GM18951 (cell line): ENCODE results near the gene FARS2.

Source experiments
- POLR2A ChIP-seq: IDR thresholded peaks from 4 replicates; pipeline ENCODE4 v1.6.1; 2011; ENCODE audit warnings: mild to moderate bottlenecking; ENCODE audit not compliant: insufficient read length, insufficient read depth; ENCODE audit errors: extremely low read depth
- in situ Hi-C: fragments of 300-500 bp; cut with MboI; formaldehyde crosslinking; loops from one replicate; pipeline ENCODE4 v1.12.0; 2022; ENCODE audit warnings: low sequenced_read_pairs, mixed read lengths, inconsistent platforms; ENCODE audit not compliant: unreplicated experiment

Gene FARS2

GRCh38 chr6:5664149-5664548 lies 402.8 kb downstream of the FARS2 start:
- in situ Hi-C loops = no loop called here
- no peak for TF ChIP-seq POLR2A

GRCh38 chr6:5665173-5665572 lies 403.9 kb downstream of the FARS2 start:
- no peak for TF ChIP-seq POLR2A
- in situ Hi-C loops = no loop called here

GRCh38 chr6:5665667-5666066 lies 404.4 kb downstream of the FARS2 start:
- in situ Hi-C loops = no loop called here
- TF ChIP-seq POLR2A = no peak

GRCh38 chr6:5666695-5667094 lies 405.4 kb downstream of the FARS2 start:
- TF ChIP-seq POLR2A = no peak
- in situ Hi-C loops = no loop called here

DNA sequence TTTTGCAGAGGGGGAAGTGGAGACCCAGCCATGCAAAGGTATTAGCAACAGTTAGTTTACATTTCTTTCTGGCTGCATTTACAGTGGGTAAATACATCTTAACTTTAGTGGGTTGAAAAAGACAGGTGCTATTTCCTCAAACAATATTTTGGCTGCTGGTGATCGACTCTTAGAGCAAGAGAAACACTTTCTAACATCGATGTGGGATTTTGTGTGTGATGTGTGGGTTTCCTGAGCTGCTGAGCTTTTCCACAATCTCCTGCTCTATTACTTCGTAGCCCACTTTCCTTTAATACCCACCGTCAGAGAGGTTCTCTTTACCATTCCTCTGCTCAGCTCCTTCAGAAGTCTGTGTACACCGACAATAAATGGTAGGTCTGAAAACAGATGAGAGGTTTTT lies 406.4 kb downstream of the FARS2 start:
- in situ Hi-C loops = no loop called here
- no peak for TF ChIP-seq POLR2A

- no peak for TF ChIP-seq POLR2A
- in situ Hi-C loops = no loop called here
These were observed 409.1 kb downstream of the FARS2 start for GRCh38 chr6:5670381-5670780.

GRCh38 chr6:5670811-5671561 lies 409.7 kb downstream of the FARS2 start:
- in situ Hi-C loops = no loop called here
- no peak for TF ChIP-seq POLR2A

GRCh38 chr6:5671601-5672559 lies 410.6 kb downstream of the FARS2 start:
- TF ChIP-seq POLR2A = no peak
- in situ Hi-C loops = no loop called here

DNA sequence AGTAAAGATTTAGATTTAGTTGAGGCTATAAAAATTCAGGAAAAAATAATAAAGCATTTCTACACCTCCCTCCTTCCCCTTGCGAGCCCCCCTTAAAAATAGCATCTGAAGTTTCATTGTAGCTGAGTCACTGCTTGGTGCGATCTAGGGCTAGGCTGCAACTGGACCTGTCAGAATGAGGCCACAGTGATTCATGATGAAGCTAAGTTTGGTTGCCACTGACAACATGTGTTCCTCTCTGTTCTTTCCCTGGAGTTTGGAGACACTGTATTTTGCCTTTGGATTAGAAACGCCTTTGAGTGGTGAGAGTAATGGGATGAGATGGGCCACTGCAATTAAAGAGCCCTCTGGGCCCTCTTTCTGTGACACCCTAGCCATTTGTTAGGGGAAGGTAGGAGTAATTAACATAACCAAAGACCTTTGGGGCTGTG lies 411.3 kb downstream of the FARS2 start:
- no peak for TF ChIP-seq POLR2A
- in situ Hi-C loops = no loop called here

DNA sequence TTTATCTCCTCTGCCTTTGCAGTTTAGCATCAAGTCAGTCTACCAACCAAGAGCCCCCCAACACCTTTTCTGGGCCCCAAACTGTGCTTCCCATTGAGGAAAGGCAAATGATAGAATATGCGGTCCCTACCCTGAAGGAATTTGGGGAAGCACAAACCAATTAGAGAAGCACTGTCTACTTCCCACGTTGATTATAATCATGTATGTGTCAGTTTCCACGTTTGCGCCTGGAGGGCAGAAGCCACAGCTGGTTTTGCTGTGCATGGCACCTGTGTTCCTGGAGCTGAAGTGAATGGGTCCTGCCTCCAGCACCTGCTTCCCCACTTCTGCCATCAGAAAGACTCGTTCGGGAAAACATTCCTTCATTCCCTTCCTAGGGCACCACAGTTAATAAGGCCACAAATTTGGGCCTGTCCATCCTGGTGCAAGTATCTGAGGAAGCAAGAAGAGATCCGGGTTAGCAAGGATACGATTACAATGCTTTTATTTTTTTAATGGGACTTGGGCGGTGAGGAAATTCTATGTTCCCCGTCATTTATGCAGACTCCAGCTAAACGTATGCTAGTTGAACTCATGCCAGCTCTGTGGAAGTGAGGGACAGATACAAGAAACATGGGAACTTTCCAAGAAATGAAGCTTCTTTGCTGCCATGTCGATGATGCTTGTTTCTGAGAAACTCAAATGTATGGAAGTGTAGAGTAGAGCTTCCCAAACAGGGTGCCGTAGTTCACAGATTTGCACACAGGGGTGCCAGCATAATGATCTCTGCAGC lies 411.9 kb downstream of the FARS2 start:
- in situ Hi-C loops = no loop called here
- TF ChIP-seq POLR2A = no peak

GRCh38 chr6:5674141-5674540 lies 412.8 kb downstream of the FARS2 start:
- no peak for TF ChIP-seq POLR2A
- in situ Hi-C loops = no loop called here

- TF ChIP-seq POLR2A = no peak
These were observed 413.4 kb downstream of the FARS2 start for GRCh38 chr6:5674721-5675120.

GRCh38 chr6:5676701-5677100 lies 415.4 kb downstream of the FARS2 start:
- no peak for TF ChIP-seq POLR2A
- in situ Hi-C loops = no loop called here

More at GRCh38 chr6:5674721-5675120, 413.4 kb downstream of the FARS2 start:
- in situ Hi-C loops = no loop called here

DNA sequence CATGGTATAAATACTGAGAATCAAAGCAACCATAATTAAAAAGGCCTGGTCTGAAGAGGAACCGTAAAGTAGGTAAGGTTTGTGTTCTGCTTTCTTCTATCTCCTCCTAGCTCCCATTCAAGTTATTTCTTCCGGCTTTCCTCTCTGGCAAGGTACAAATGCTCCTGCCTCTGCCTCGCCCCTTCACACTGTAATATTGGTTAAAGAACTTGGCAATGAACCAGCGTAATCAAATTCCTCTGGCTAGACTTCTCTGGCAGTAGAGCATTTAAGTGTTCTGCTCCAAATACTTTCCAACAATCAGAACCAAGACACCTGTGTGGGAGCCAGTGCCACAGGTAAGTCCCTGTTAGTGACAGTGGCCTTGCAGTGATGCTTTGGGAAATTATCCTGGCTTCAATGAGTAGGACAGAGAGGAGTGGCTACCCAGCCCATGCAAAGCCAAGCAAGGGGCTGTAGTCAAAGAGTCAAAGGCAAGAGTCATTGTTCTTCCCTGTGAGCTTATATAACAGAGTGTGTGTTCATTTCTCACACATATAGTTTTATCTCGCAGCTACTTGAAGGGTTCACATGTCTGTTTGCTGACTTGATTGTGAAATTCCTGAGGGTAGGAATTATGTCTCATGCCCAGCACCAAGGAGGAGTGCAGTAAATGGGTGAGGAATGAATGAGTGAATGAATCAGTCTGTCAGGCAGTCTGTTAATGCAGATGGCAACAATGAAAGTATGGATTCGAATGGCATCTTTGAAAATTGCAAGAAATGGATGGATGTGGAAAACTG lies 416.1 kb downstream of the FARS2 start:
- in situ Hi-C loops = no loop called here
- no peak for TF ChIP-seq POLR2A
